ENCODE results near the gene GALNT18. TPM values are rescaled to one million over a fixed set of nuclear protein-coding genes. Genes with fewer than 3 reads are reported as not detected.

Gene GALNT18
- total and polyA plus RNA-seq, 2 donors (not counting 3 experiments of a cell fraction or from before 2014, with no cell fraction given): 0.17 to 0.18 TPM

- no peak for TF ChIP-seq EZH2 (IDR thresholded peaks at IDR 0.05; ENCODE audit: borderline replicate concordance, low read depth, low read length, severe bottlenecking)
- no peak for TF ChIP-seq FOS (IDR thresholded peaks at IDR 0.05; ENCODE audit: borderline replicate concordance, insufficient read depth, low read length)
- TF ChIP-seq POLR2AphosphoS5 (IDR thresholded peaks at IDR 0.05; ENCODE audit: insufficient read depth, low read depth, low read length): no peak
- TF ChIP-seq GATA2 (IDR thresholded peaks at IDR 0.05; ENCODE audit: insufficient read depth, insufficient read length, low read depth, low read length): no peak
- no peak for TF ChIP-seq CTCF (IDR thresholded peaks at IDR 0.05; ENCODE audit: extremely low read depth in 1 of 2, insufficient read depth in 1 of 2, low read depth in 1 of 2, low read length in 2 of 2)
- no peak for TF ChIP-seq MYC (IDR thresholded peaks at IDR 0.05; ENCODE audit: low read depth, low read length)
- TF ChIP-seq POLR2A (IDR thresholded peaks at IDR 0.05; ENCODE audit: low read depth, low read length): no peak
- TF ChIP-seq MAX (IDR thresholded peaks at IDR 0.05; ENCODE audit: insufficient read depth, insufficient read length): no peak
- TF ChIP-seq JUN (IDR thresholded peaks at IDR 0.05; ENCODE audit: borderline replicate concordance, insufficient read depth, insufficient read length, low read depth): no peak
- Histone ChIP-seq H2AFZ (ENCODE audit: low read depth, low read length) (no peak overlapping the region), H3K36me3 (ENCODE audit: control insufficient read depth in 2 of 2, extremely low read depth in 1 of 2, insufficient read depth in 2 of 2, low read length in 2 of 2) (no peaks in the 10 kb centered on the region), H3K4me1 (ENCODE audit: control insufficient read depth, extremely low read depth, insufficient read depth, low read length) (no peaks in the 10 kb centered on the region), H4K20me1 (replicated peaks; ENCODE audit: control insufficient read depth, extremely low read depth, insufficient read depth, low read length) (no peaks in the 10 kb centered on the region), H3K4me3 (replicated peaks in 1 of 3; ENCODE audit: insufficient read depth in 1 of 3, low read depth in 1 of 3, low read length in 3 of 3) (no peak overlapping the region), H3K4me2 (ENCODE audit: insufficient read depth, low read length) (no peak overlapping the region), H3K9ac (replicated peaks; ENCODE audit: extremely low read depth, insufficient read depth, low read length) (no peak overlapping the region), H3K79me2 (ENCODE audit: control insufficient read depth, insufficient read depth, low read length) (no peaks in the 10 kb centered on the region), H3K27ac (ENCODE audit: insufficient read depth, low read depth, low read length) (no peak overlapping the region), H3K9me3 (replicated peaks; ENCODE audit: control insufficient read depth, insufficient read depth, low read length) (no peaks in the 10 kb centered on the region), H3K27me3 (ENCODE audit: control insufficient read depth in 2 of 2, insufficient read depth in 2 of 2, low read length in 2 of 2) (peaks cover 0 to 3% of the 10 kb centered on the region in 2 experiments), H3K9me1 (replicated peaks; ENCODE audit: control insufficient read depth, extremely low read depth, insufficient read depth, low read length) (no peaks in the 10 kb centered on the region)
- BruUV-seq (replicated peaks): no TSS peak
- ChIA-PET CTCF (no interaction called here), POLR2A (no interaction called here)
- no peak for DNase-seq (ENCODE audit: low read depth, low spot score)
- FAIRE-seq: no peak
- intact Hi-C loops (cut with micrococcal nuclease) (no loop called here), dilution Hi-C loops (cut with MboI; ENCODE audit: extremely low pct_ligation_motif_present, low sequenced_read_pairs) (no loop called here)
These were observed 140.8 kb downstream of the GALNT18 start for GRCh38 chr11:11480971-11481370.

Data from endothelial cell of umbilical vein (primary cell).